Heart left ventricle (tissue), 16 donors: Measurements from ENCODE around the gene SLC6A13. TPM values are rescaled to one million over a fixed set of nuclear protein-coding genes. Genes with fewer than 3 reads are reported as not detected.
"Not testable (repeated sequence)": the region's sequence is repeated elsewhere in the genome, so short reads cannot be mapped to it uniquely, and the experiment has no call there.

Experiments
- ATAC-seq, 4 donors: fragments of 200-7000 bp; cut with Tn5 transposase; one replicate each; pipeline ENCODE4 v1.9.1; 2020 to 2022; ENCODE audit warnings: moderate library complexity in 4 of 4, mild to moderate bottlenecking in 3 of 4, moderate number of reproducible peaks in 1 of 4
- DNase-seq, 5 donors: peaks; one replicate each; pipeline ENCODE4 v3.0.0-alpha.2; 2020
- H3K27ac ChIP-seq, 12 donors: fragments of 200-600 bp; sonication (generic) in 4 of 12; one replicate each; pipeline versions ENCODE4 v1.5.0 to v1.8.0; 2016 to 2022; ENCODE audit warnings: mild to moderate bottlenecking in 2 of 12
- H3K27me3 ChIP-seq, 9 donors: fragments of 200-600 bp; sonication (generic) in 2 of 9; one replicate each; pipeline versions ENCODE4 v1.5.1 to v1.8.0; 2016 to 2022; ENCODE audit warnings: mild to moderate bottlenecking in 3 of 9
- H3K36me3 ChIP-seq, 9 donors: fragments of 200-600 bp; sonication (generic) in 2 of 9; one replicate each; pipeline versions ENCODE4 v1.5.0 to v1.8.0; 2018 to 2022; ENCODE audit warnings: mild to moderate bottlenecking in 2 of 9
- H3K4me1 ChIP-seq, 12 donors: fragments of 200-600 bp; sonication (generic) in 4 of 12; one replicate each; pipeline versions ENCODE4 v1.5.0 to v1.8.0; 2016 to 2022; ENCODE audit warnings: mild to moderate bottlenecking in 3 of 12
- H3K4me3 ChIP-seq, 12 donors: fragments of 200-600 bp; sonication (generic) in 4 of 12; one replicate each; pipeline versions ENCODE4 v1.5.0 to v1.8.0; 2017 to 2022; ENCODE audit warnings: mild to moderate bottlenecking in 9 of 12, moderate library complexity in 4 of 12
- H3K9me3 ChIP-seq, 12 donors: fragments of 200-600 bp; sonication (generic) in 4 of 12; one replicate each; pipeline versions ENCODE4 v1.5.0 to v1.8.0; 2016 to 2022; ENCODE audit warnings: mild to moderate bottlenecking in 1 of 12
- CTCF ChIP-seq, 12 donors: fragments of 200-600 bp; sonication (generic) in 4 of 12; IDR thresholded peaks; one replicate each; pipeline versions ENCODE4 v1.5.0 to v1.8.0; 2018 to 2022; ENCODE audit warnings: antibody characterized with exemption in 12 of 12, mild to moderate bottlenecking in 5 of 12
- POLR2A ChIP-seq, 2 donors: fragments of 450-650 bp; IDR thresholded peaks; one replicate each; pipeline ENCODE4 v1.6.1; 2017; ENCODE audit warnings: antibody characterized with exemption in 2 of 2, mild to moderate bottlenecking in 2 of 2, moderate library complexity in 2 of 2
- WGBS, 4 donors: extraction: QIAGEN DNeasy Blood & Tissue Kit in 2 of 4; methylation state at CpG; one replicate each; pipeline versions ENCODE4 v1.1.5 to v1.1.7; 2013 to 2018; 5-methylcytosine and 5-hydroxymethylcytosine counted together
- intact Hi-C, 10 donors: fragments of 100-400 bp; cut with DNase I; formaldehyde crosslinking; loops; one replicate each; pipeline versions ENCODE4 v1.11.1 to v1.14.2; 2022
- polyA plus RNA-seq, 2 donors: library from polyadenylated mRNA; stranded (reverse); fragments of 200-250 nt; gene quantifications; one replicate each; pipeline ENCODE4 v1.2.3, GENCODE V29; 2013
- total RNA-seq, 9 donors: library from RNA; depleted of rRNA in 2 of 9; stranded (reverse); fragments of >200 nt in 2 of 9; fragmentation: NEBNext Ultra II Directional in 3 of 9; extraction: Animal tissue kit (Norgen Biotek cat#: 25700) in 3 of 9; gene quantifications; one replicate each; pipeline versions ENCODE4 v1.1.0 to v1.2.4, GENCODE V29; 2016 to 2023
- donor health status: ischemic (EF 13 %, LVEDD 7.1; RV severe dilation, severe dysfunction).
- donor health status: healthy with polysubstance abuse.
- donor health status: DM: no; HTN: yes; CAD: no.
- donor health status: DM: no; HTN: no; CAD: no.
- donor health status: ischemic (EF 25% LVEDD 6.9; RV normal size, moderate dysfunction).
- donor health status: ischemic (EF 25% LVEDD 5.7; RV mildly dilated, moderate dysfunction).
- donor health status: healthy.
- donor health status: DM: yes; HTN: yes; CAD: no.
- donor health status: ischemic (EF 35%, LVEDD 5.7; RV mildly dilated, moderate dysfunction).
- donor health status: nonischemic (EF 11% LVEDD 7.7; RV severe dilation, severe dysfunction).
- donor health status: DM: yes; HTN: yes; CAD: no.
- donor health status: PGD.
- donor health status: ischemic (EF 29% LVEDD 5.4; RV normal size, mild dysfunction).
- donor health status: nonischemic (EF 23%, LVEDD 6.1; RV moderate dilation, normal function).

Gene SLC6A13
- total and polyA plus RNA-seq, 11 donors, result 0.79 to 4.6 (median 2.6) TPM

- H3K27ac ChIP-seq, result no peak overlapping the region
- TF ChIP-seq POLR2A (IDR thresholded peaks at IDR 0.05) (no peak), CTCF (IDR thresholded peaks at IDR 0.05) (no peak)
- no peak overlapping the region for H3K4me3 ChIP-seq
- DNase-seq (no peak), ATAC-seq (no peak)
- H3K9me3 ChIP-seq, result peaks cover 0 to 17% (median 0%) of the 10 kb centered on the region in 12 donors
- H3K27me3 ChIP-seq, result no peaks in the 10 kb centered on the region
- H3K4me1 ChIP-seq, result no peaks in the 10 kb centered on the region
- intact Hi-C loops, result no loop called here
- WGBS, 4 donors, result 87 to 90% (median 89%) methylated on average over 9 of the region's 9 CpGs
- H3K36me3 ChIP-seq, result no peaks in the 10 kb centered on the region
Observed at GRCh38 chr12:238116-238515, 24.5 kb downstream of the SLC6A13 start.

- no peak for ATAC-seq
- WGBS, 4 donors, result 89 to 98% (median 90%) methylated on average over 9 to 13 of the region's 13 CpGs
- intact Hi-C loops, result no loop called here
Observed at GRCh38 chr12:237026-237815, 25.4 kb downstream of the SLC6A13 start.

GRCh38 chr12:236445-236844 is 26.2 kb downstream of the SLC6A13 start:
- Histone ChIP-seq H3K9me3 (peaks cover 0 to 17% (median 0%) of the 10 kb centered on the region in 12 donors), H3K27me3 (no peaks in the 10 kb centered on the region), H3K4me1 (no peaks in the 10 kb centered on the region), H3K27ac (no peak overlapping the region), H3K4me3 (no peak overlapping the region), H3K36me3 (no peaks in the 10 kb centered on the region)
- WGBS, 4 donors, result 81 to 85% (median 82%) methylated on average over 3 of the region's 3 CpGs
- ATAC-seq (no peak), DNase-seq (no peak)
- intact Hi-C loops, result no loop called here
- TF ChIP-seq POLR2A (IDR thresholded peaks at IDR 0.05) (no peak), CTCF (IDR thresholded peaks at IDR 0.05) (no peak)

More at GRCh38 chr12:237026-237815, 25.4 kb downstream of the SLC6A13 start:
- Histone ChIP-seq H3K4me1 (no peaks in the 10 kb centered on the region), H3K27ac (no peak overlapping the region), H3K27me3 (no peaks in the 10 kb centered on the region), H3K4me3 (no peak overlapping the region), H3K9me3 (peaks cover 0 to 17% (median 0%) of the 10 kb centered on the region in 12 donors), H3K36me3 (no peaks in the 10 kb centered on the region)
- peak in 1 of 5 donors; percentile 6 for DNase-seq
- TF ChIP-seq CTCF (IDR thresholded peaks at IDR 0.05) (no peak), POLR2A (IDR thresholded peaks at IDR 0.05) (no peak)

- H3K36me3 ChIP-seq, H3K27ac ChIP-seq, H3K27me3 ChIP-seq, intact Hi-C loops, H3K4me3 ChIP-seq, H3K4me1 ChIP-seq, ATAC-seq, DNase-seq: not testable (repeated sequence)
- peaks cover 0 to 17% (median 0%) of the 10 kb centered on the region in 12 donors for H3K9me3 ChIP-seq
- 84 to 89% (median 87%) methylated on average over 4 of the region's 4 CpGs for WGBS, 4 donors
Observed at GRCh38 chr12:235967-236366, 26.7 kb downstream of the SLC6A13 start.
